ENCODE measurements around the gene GP1BB.

DNA sequence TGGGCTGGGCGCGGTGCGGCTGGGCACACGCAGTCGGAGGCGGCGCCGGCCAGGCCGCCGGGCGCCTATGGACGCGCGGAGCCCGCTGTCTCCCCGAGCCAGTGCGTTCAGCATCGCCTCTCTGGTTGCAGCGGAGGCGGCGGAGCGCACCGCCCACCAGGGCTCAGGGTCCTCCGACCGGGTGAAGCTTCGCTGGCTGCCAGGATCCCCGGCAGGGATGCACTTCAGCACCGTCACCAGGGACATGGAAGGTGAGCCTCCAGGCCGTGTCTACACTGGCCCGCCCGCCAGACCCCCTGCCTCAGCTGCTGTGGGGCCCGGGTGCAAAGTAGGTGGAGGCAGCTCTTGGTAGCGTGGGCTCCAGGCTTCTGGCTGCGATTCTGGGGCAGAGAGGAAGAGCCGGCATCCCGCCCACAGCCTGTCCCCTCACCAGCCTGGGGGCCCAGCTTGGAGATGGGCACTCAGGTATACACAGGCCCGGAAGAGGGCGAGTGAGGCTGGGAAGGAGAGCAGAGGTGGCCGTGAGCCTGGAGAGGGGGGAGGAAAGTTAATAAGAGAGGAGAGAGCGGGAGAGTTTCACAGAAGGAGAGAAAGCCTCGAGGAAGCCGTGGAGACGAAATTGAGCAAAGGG lies 36.2 kb downstream of the GP1BB start:
- TF ChIP-seq, protein P1, sequence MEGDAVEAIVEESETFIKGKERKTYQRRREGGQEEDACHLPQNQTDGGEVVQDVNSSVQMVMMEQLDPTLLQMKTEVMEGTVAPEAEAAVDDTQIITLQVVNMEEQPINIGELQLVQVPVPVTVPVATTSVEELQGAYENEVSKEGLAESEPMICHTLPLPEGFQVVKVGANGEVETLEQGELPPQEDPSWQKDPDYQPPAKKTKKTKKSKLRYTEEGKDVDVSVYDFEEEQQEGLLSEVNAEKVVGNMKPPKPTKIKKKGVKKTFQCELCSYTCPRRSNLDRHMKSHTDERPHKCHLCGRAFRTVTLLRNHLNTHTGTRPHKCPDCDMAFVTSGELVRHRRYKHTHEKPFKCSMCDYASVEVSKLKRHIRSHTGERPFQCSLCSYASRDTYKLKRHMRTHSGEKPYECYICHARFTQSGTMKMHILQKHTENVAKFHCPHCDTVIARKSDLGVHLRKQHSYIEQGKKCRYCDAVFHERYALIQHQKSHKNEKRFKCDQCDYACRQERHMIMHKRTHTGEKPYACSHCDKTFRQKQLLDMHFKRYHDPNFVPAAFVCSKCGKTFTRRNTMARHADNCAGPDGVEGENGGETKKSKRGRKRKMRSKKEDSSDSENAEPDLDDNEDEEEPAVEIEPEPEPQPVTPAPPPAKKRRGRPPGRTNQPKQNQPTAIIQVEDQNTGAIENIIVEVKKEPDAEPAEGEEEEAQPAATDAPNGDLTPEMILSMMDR (IDR thresholded peaks at IDR 0.05; ENCODE audit: insufficient read depth, low read depth, low read length) = no peak
- TF ChIP-seq EZH2 (IDR thresholded peaks at IDR 0.05; ENCODE audit: insufficient read depth, low read length) = peak; percentile 83

Measured in astrocyte (in vitro differentiated cells and primary cell).